Stimulated activated CD8-positive, alpha-beta memory T cell treated with anti-CD3 and anti-CD28 coated beads, Interleukin-7, amount 100 ng/mL, for 24 hours (primary cell): ENCODE measurements around the gene FOXK1.

ENCODE experiments used
- DNase-seq: peaks from one replicate; pipeline ENCODE4 v3.0.0-alpha.2; 2020; ENCODE audit warnings: low read depth

The FOXK1 gene

DNA sequence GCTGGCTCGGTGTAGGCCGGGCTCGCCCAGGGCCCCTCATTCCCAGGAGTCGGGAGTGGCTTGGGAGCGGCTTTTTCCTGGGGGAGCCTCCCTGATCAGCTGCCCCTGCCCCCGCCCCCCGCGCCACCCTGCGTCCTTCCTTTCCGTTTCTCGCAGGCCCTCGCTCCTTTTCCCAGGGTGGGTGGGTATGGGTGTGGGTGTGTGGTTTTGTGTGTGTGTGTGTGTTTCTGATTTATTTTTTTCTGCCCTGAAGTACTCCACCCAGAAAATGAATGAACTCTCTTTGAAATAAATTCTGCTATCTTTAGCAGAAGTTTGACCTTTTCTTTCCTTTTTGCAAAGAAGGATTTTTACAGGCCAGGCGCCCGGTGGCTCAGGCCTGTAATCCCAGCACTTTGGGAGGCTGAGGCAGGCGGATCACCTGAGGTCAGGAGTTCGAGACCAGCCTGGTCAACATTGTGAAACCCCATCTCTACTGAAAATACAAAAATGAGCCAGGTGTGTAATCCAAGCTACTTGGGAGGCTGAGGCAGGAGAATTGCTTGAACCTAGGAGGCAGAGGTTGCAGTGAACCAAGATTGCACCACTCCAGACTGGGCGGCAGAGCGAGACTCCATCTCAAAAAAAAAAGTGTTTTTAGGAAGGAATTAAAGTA lies 63.3 kb downstream of the FOXK1 start:
- no peak for DNase-seq

- DNase-seq = no peak
These were observed 64.2 kb downstream of the FOXK1 start for GRCh38 chr7:4745971-4746919.

- DNase-seq = no peak
These were observed 64.9 kb downstream of the FOXK1 start for GRCh38 chr7:4747013-4747412.

DNA sequence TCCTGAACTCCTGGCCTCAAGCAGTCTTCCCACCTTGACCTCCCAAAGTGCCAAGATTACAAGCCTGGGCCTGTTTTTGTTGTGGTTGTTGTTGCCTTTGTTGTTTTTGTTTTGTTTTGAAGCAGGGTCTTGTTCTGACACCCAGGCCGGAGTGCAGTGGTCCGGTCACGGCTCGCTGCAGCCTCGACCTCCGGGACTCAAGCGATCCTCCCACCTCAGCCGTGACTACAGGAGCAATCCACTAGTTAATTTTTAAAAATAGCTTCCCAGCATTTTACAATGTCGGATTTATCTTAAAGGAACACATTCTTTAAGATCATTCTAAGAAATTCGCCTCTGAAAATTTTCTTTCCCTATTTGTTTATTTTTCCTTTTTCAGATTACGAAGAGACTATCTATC lies 65.7 kb downstream of the FOXK1 start:
- DNase-seq = no peak

DNA sequence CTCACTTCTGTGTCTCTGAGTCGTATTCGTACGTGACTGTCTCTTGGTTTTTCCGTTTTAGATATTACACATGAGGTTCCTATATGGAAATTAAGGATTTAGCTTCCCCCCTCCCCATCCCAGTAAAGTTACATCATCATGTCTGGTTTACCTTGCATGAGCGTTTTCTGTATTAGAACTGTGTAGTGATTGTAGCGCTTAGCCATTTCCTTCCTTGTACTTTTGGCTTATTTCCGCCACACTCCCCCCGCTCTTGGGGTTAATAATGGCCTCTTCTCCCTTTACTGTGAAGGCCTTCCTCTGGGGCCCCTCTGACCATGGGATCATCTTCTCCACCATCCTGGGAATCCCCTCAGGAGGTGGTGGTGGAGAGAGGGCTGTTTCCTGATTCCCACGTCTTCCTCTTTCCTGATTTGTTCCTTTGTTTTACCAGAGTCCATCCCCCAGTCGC lies 66.2 kb downstream of the FOXK1 start:
- DNase-seq = no peak

DNA sequence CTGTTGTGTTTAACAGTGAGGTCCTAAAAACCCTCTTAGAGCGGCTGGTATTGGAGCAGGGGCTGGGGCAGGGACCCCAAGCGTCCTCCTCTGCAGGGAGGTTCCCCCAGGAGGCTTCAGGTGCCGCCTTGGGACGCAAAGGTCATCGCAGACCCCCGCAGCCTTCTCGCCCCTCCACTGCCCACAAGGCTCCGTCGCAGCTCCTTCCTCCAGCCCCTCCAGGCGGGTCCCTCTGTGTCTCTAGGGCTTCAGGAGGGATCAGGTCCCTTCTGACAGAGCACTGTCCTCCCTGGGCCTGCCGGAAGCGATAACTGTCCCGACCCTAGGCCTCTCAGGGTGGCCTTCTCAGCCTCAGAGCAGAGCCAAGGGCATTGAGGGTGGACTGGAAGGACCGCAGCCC lies 67.3 kb downstream of the FOXK1 start:
- no peak for DNase-seq

DNA sequence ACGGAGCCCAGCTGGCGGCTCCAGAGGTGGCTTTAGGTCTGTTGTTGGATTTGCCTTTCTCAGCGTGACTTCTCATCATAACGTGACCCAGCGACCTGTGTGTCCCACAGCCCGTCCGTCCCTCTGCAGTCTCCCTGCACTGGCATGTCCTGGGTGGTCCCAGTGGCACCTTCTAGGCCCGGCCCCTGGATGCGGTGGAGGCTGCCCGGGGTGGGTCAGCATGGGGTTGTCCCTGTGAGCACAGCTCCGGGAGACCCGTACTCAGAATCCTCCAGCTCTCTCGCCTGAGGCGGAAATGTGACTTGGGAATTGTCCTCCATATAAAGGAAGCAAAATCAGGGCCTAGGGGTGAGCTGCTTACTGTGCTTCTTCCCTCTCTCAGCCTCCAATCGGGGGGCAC lies 67.7 kb downstream of the FOXK1 start:
- no peak for DNase-seq

GRCh38 chr7:4751398-4751947 lies 69.4 kb downstream of the FOXK1 start:
- no peak for DNase-seq

- DNase-seq = peak; percentile 74
These were observed 71.7 kb downstream of the FOXK1 start for GRCh38 chr7:4753598-4754432.

DNA sequence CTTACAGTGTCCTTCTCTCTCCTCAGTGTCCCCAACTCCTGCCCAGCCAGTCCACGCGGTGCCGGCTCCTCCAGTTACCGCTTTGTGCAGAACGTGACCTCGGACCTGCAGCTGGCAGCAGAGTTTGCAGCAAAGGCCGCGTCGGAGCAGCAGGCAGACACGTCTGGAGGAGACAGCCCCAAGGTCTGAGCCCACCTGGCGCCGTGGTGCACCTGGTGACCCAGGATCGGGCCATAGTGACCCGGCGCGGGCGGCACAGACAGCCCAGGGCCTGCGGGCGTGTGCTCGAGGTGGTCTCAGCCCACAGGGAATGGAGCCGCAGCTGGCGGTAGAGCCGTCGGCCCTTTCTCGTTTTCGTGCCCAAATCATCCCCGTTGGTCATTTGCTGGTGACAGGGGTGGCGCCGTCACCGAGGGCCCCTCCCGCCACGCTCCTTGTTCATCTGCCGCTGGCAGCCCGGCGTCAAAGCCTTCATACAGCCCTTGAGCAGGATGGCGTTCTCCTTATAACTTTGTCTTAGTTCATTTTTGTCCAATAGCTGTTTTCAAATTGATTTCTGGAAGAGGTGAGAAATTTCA lies 72.4 kb downstream of the FOXK1 start:
- DNase-seq = no peak

- no peak for DNase-seq
These were observed 73.0 kb downstream of the FOXK1 start for GRCh38 chr7:4755045-4755444.

DNA sequence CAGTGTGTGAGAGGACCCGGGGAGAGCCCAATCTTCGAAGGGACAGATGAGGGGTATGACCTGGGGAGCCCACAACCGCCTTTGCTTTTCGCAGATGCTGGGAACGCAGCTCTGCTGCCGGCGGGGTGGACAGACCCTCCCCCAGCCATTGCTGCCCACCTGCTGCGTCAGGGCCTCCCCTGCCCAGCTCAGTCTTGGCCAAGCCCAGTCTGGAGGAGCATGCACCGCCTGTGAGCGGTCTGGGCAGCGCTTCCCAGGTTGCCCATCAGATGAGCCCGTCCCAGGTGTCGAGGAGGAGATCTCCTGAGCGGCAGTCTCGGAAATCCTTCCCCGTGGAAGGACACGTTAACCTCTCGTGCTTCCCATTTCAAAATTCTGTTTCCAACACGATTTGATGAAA lies 76.0 kb downstream of the FOXK1 start:
- DNase-seq = no peak

DNA sequence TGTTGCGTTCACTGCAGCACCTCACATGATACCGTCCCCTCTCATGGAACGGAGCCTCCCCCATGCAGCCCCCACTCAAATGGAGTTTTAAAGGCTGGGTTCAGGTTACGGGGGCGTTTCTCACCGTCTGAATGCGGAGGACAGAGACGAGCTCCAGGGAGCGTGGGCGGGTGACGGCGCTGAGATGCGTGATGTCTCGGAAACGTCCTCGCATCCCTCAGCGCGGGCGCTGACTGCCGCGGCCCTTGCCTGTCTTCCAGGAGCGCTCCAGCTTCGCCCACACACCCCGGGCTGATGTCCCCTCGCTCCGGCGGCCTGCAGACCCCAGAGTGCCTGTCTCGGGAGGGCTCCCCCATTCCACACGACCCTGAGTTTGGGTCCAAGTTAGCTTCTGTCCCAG lies 76.7 kb downstream of the FOXK1 start:
- DNase-seq = no peak

DNA sequence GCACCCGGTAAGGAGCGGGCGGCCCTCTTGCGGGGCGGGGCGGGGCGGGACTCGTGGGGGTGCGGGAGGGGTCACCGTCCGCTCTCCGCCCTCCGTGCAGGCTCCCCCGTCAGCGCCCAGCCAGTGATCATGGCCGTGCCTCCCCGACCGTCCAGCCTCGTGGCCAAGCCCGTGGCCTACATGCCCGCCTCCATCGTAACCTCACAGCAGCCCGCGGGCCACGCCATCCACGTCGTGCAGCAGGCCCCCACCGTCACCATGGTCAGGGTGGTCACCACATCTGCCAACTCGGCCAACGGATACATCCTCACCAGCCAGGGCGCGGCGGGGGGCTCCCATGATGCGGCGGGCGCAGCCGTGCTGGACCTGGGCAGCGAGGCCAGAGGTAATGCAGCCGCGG lies 77.1 kb downstream of the FOXK1 start:
- no peak for DNase-seq

DNA sequence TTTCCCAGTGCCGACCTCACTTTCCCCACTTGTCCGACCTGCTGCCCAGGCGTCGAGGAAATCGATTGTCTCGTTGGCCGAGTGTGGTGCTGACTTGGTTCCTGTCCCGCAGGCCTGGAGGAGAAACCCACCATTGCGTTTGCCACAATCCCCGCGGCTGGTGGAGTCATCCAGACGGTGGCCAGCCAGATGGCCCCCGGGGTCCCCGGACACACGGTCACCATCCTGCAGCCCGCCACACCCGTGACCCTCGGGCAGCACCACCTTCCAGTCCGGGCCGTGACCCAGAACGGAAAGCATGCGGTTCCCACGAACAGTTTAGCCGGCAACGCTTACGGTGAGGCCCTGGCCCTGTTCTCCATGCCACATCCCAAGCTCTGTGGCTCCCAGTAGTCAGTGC lies 78.9 kb downstream of the FOXK1 start:
- DNase-seq = no peak

- no peak for DNase-seq
These were observed 80.3 kb downstream of the FOXK1 start for GRCh38 chr7:4762121-4763055.

- no peak for DNase-seq
These were observed 81.1 kb downstream of the FOXK1 start for GRCh38 chr7:4763091-4763793.

GRCh38 chr7:4763794-4764185 lies 81.7 kb downstream of the FOXK1 start:
- no peak for DNase-seq

GRCh38 chr7:4764402-4765007 lies 82.4 kb downstream of the FOXK1 start:
- no peak for DNase-seq
